HepG2 (cell line): ENCODE data around the gene CLEC20A. TPM values are rescaled to one million over a fixed set of nuclear protein-coding genes. Genes with fewer than 3 reads are reported as not detected.

ENCODE experiments used
- ATAC-seq: fragments of 200-7000 bp; cut with Tn5 transposase; 3 replicates; pipeline ENCODE4 v1.9.1; 2020; ENCODE audit warnings: mild to moderate bottlenecking, moderate library complexity
- BruUV-seq: library from RNA; stranded (reverse); fragments of 400-500 nt; replicated peaks from 2 replicates; lab custom pipeline; 2021; lab: Mats Ljungman, UMichigan
- CTCF ChIA-PET: fragments of 300-600 bp; formaldehyde crosslinking; extraction: SDS; loops from one replicate; lab custom pipeline; 2021; ENCODE audit warnings: low total read pairs, inconsistent platforms, low intra/inter-chr PET ratio; lab: Yijun Ruan, JAX
- POLR2A ChIA-PET: fragments of 350-600 bp; sonication (Branson Sonifier 250); formaldehyde crosslinking; loops from one replicate; lab custom pipeline; 2020; ENCODE audit warnings: antibody characterized with exemption, inconsistent platforms; lab: Yijun Ruan, JAX
- DNase-seq: peaks from one replicate; pipeline ENCODE4 v3.0.0-alpha.2; 2015; ENCODE audit warnings: low spot score
- FAIRE-seq: peaks from 3 replicates; lab custom pipeline; 2011; peaks lifted over from hg19 to GRCh38; lab: Jason Lieb, UNC
- H2AFZ ChIP-seq: one replicate; pipeline ENCODE4 v1.6.1; 2011; ENCODE audit warnings: low read length, inconsistent platforms
- H3K27ac ChIP-seq: fragments of 300-600 bp; 3 replicates; pipeline ENCODE4 v1.8.0; 2011; ENCODE audit warnings: mixed run types, mild to moderate bottlenecking, mixed read lengths, low read length, inconsistent platforms; ENCODE audit not compliant: insufficient read depth; ENCODE audit errors: extremely low read length
- H3K27me3 ChIP-seq, 2 experiments: fragments of 200-600 bp in 1 of 2; 2 replicates in 1 of 2; 3 replicates in 1 of 2; pipeline versions ENCODE4 v1.6.0 to v1.8.0; 2011; ENCODE audit warnings: low read length in 2 of 2, mild to moderate bottlenecking in 2 of 2, moderate library complexity in 2 of 2, inconsistent platforms in 1 of 2; ENCODE audit not compliant: insufficient read depth in 2 of 2, control insufficient read depth in 1 of 2
- H3K36me3 ChIP-seq, 2 experiments: fragments of 200-600 bp in 1 of 2; replicated peaks in 1 of 2; 2 replicates in 1 of 2; 3 replicates in 1 of 2; pipeline versions ENCODE4 v1.5.1 to v1.8.0; 2011; ENCODE audit warnings: low read length in 2 of 2, inconsistent platforms in 1 of 2; ENCODE audit not compliant: insufficient read depth in 2 of 2, control insufficient read depth in 1 of 2
- H3K4me1 ChIP-seq: 2 replicates; pipeline ENCODE4 v1.5.1; 2012; ENCODE audit warnings: low read length, inconsistent platforms; ENCODE audit not compliant: insufficient read depth
- H3K4me2 ChIP-seq: 2 replicates; pipeline ENCODE4 v1.6.0; 2011; ENCODE audit warnings: low read depth, low read length, inconsistent platforms
- H3K4me3 ChIP-seq, 3 experiments: fragments of 200-600 bp in 1 of 3; sonication (generic), shearing (Covaris generic) in 1 of 3; replicated peaks in 1 of 3; 2 replicates each; pipeline ENCODE4 v1.5.1; 2011 to 2016; ENCODE audit warnings: low read length in 3 of 3, inconsistent platforms in 2 of 3, low read depth in 2 of 3, mild to moderate bottlenecking in 2 of 3, control low read depth in 1 of 3, mixed read lengths in 1 of 3; ENCODE audit not compliant: insufficient read depth in 1 of 3
- H3K79me2 ChIP-seq: one replicate; pipeline ENCODE4 v1.6.1; 2011; ENCODE audit warnings: low read length, inconsistent platforms; ENCODE audit not compliant: insufficient read depth
- H3K9ac ChIP-seq: 2 replicates; pipeline ENCODE4 v1.6.0; 2011; ENCODE audit warnings: mild to moderate bottlenecking, low read depth, low read length, inconsistent platforms; ENCODE audit not compliant: insufficient read depth
- H3K9me3 ChIP-seq: 2 replicates; pipeline ENCODE4 v1.5.1; 2012; ENCODE audit warnings: mild to moderate bottlenecking, low read length
- H4K20me1 ChIP-seq: 2 replicates; pipeline ENCODE4 v1.6.0; 2011; ENCODE audit warnings: inconsistent platforms, mild to moderate bottlenecking, low read length, moderate library complexity; ENCODE audit not compliant: insufficient read depth
- CHD2 ChIP-seq: IDR thresholded peaks from 2 replicates; pipeline ENCODE4 v1.6.1; 2011; ENCODE audit warnings: low read depth, low read length, improper control_type of control experiment
- HCFC1 ChIP-seq: fragments of 150-350 bp; IDR thresholded peaks from 2 replicates; pipeline ENCODE4 v1.6.1; 2014; ENCODE audit warnings: low read depth, low read length
- HNRNPL ChIP-seq: fragments of 200-400 bp; formaldehyde crosslinking; IDR thresholded peaks from 2 replicates; pipeline ENCODE4 v1.6.1; 2017; ENCODE audit warnings: mild to moderate bottlenecking, low read depth, low read length
- JUNB ChIP-seq: sonication (generic); formaldehyde crosslinking; IDR thresholded peaks from 2 replicates; pipeline ENCODE4 v1.8.0; 2022; ENCODE audit warnings: missing genetic modification reagents, mild to moderate bottlenecking, borderline replicate concordance
- KLF16 ChIP-seq, 2 experiments: sonication (generic) in 1 of 2; formaldehyde crosslinking in 1 of 2; IDR thresholded peaks; 2 replicates each; pipeline versions ENCODE4 v1.6.1 to v1.8.0; 2016 to 2023; ENCODE audit warnings: missing genetic modification reagents in 2 of 2, missing compliant biosample characterization in 1 of 2
- MAFK ChIP-seq, 2 experiments: IDR thresholded peaks in 1 of 2; conservative IDR thresholded peaks in 1 of 2; 2 replicates each; pipeline ENCODE4 v1.6.1; 2011; ENCODE audit warnings: improper control_type of control experiment in 2 of 2, low read length in 2 of 2
- MED1 ChIP-seq: sonication (generic); formaldehyde crosslinking; IDR thresholded peaks from 2 replicates; pipeline ENCODE4 v1.4.0; 2020; ENCODE audit warnings: missing genetic modification reagents
- RAD51 ChIP-seq: fragments of 450-650 bp; IDR thresholded peaks from 2 replicates; pipeline ENCODE4 v1.6.1; 2016; ENCODE audit warnings: borderline replicate concordance
- TCF7 ChIP-seq: sonication (generic); IDR thresholded peaks from 2 replicates; pipeline ENCODE4 v1.6.1; 2016; ENCODE audit warnings: antibody characterized with exemption, low read depth
- TP53 ChIP-seq: sonication (generic); formaldehyde crosslinking; conservative IDR thresholded peaks from 2 replicates; pipeline ENCODE4 v1.4.0; 2020; ENCODE audit warnings: missing genetic modification reagents
- ZNF256 ChIP-seq: sonication (generic); formaldehyde crosslinking; conservative IDR thresholded peaks from 2 replicates; pipeline ENCODE4 v1.4.0; 2020; ENCODE audit warnings: missing genetic modification reagents
- WGBS: methylation state at CpG from one replicate; pipeline ENCODE4 v1.1.6; 2017; ENCODE audit warnings: low lambda C conversion rate; 5-methylcytosine and 5-hydroxymethylcytosine counted together
- in situ Hi-C: cut with HindIII; loops from 2 replicates; pipeline ENCODE4 v1.10.0; 2017; ENCODE audit warnings: low pct_unique_long_range_greater_than_20kb; ENCODE audit not compliant: extremely low pct_ligation_motif_present
- intact Hi-C: fragments of 100-400 bp; cut with micrococcal nuclease; formaldehyde crosslinking; loops from one replicate; pipeline ENCODE4 v1.10.0; 2022; ENCODE audit not compliant: unreplicated experiment
- polyA plus RNA-seq, 8 experiments: library from polyadenylated mRNA; depleted of rRNA in 3 of 8; stranded (reverse) in 7 of 8; unstranded in 1 of 8; fragments of >200 nt; fragmentation: Illumina TruSeq in 4 of 8; extraction: Trizol in 4 of 8; gene quantifications; 2 replicates each; pipeline versions ENCODE4 v1.2.1 to v1.2.3, GENCODE V29; 2011 to 2016; ENCODE audit warnings: low read depth in 4 of 8, missing spikeins in 1 of 8, mixed read lengths in 1 of 8; ENCODE audit not compliant: insufficient read depth in 1 of 8
- total RNA-seq, 5 experiments: library from RNA; depleted of rRNA; stranded (reverse); fragments of >200 nt; fragmentation: Illumina TruSeq; extraction: Trizol; gene quantifications; 2 replicates each; pipeline ENCODE4 v1.2.3, GENCODE V29; 2016; ENCODE audit warnings: low read depth in 1 of 5

The CLEC20A gene
- total and polyA plus RNA-seq, 2 of the 13 experiments (the other 11 are each of a cell fraction or from before 2014, with no cell fraction given): not detected

DNA sequence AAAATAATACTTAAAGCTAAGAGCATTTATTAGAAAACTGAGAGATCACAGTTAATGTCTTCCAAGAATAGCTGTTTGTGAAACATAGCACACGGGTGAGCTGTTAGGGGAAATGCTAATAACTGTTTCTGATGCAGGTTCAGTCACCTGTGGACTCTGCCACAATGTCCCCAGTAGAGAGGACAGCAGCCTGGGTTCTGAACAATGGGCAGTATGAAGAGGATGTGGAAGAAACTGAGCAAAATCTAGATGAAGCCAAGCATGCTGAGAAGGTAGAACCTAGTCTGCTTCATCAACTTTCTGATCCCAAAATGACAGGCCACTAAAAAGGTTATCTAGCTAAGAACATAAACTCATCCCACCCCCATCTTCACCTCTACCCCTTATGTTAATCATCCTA lies 32.6 kb downstream of the CLEC20A start:
- Histone ChIP-seq H2AFZ (no peak overlapping the region), H3K79me2 (no peaks in the 10 kb centered on the region), H3K9me3 (no peaks in the 10 kb centered on the region), H3K27me3 (no peaks in the 10 kb centered on the region), H3K9ac (no peak overlapping the region), H3K4me3 (no peak overlapping the region), H3K36me3 (peaks cover 0 to 7% of the 10 kb centered on the region in 2 experiments; a peak in 1 of 5 replicates), H4K20me1 (no peaks in the 10 kb centered on the region), H3K4me1 (no peaks in the 10 kb centered on the region), H3K4me2 (no peak overlapping the region), H3K27ac (no peak overlapping the region)
- CTCF ChIA-PET: no interaction called here
- DNase-seq (no peak), ATAC-seq (no peak), FAIRE-seq (no peak)
- POLR2A ChIA-PET: no interaction called here
- in situ Hi-C loops (no loop called here), intact Hi-C loops (no loop called here)
- WGBS: 94% methylated on average over 1 of the region's 1 CpG
- TF ChIP-seq TCF7 (no peak), HNRNPL (no peak), HCFC1 (no peak)
- no TSS peak for BruUV-seq

- 89% methylated on average over 4 of the region's 4 CpGs for WGBS
- POLR2A ChIA-PET: no interaction called here
- Histone ChIP-seq H3K27ac (no peak overlapping the region), H3K4me1 (no peaks in the 10 kb centered on the region), H3K36me3 (peaks cover 0 to 3% of the 10 kb centered on the region in 2 experiments; a peak in 1 of 5 replicates), H3K4me3 (no peak overlapping the region), H2AFZ (no peak overlapping the region), H3K27me3 (no peaks in the 10 kb centered on the region), H3K9ac (no peak overlapping the region), H4K20me1 (no peaks in the 10 kb centered on the region), H3K9me3 (no peaks in the 10 kb centered on the region), H3K4me2 (no peak overlapping the region), H3K79me2 (no peaks in the 10 kb centered on the region)
- in situ Hi-C loops: no loop called here
- TF ChIP-seq MAFK (conservative IDR thresholded peaks at IDR 0.05 in 1 of 2, IDR thresholded peaks at IDR 0.05 in 1 of 2; ENCODE audit: low read length in 2 of 2): no peak
- no peak for TF ChIP-seq ZNF256
- TF ChIP-seq TP53 (CRISPR knock-in tag): no peak
- no peak for TF ChIP-seq RAD51
- no peak for TF ChIP-seq MED1 (CRISPR knock-in tag)
- TF ChIP-seq KLF16 (CRISPR knock-in tag; IDR thresholded peaks at IDR 0.05): no peak
- TF ChIP-seq JUNB (CRISPR knock-in tag): no peak
- TF ChIP-seq CHD2: no peak
- no peak for ATAC-seq
- CTCF ChIA-PET: no interaction called here
- DNase-seq: no peak
- intact Hi-C loops: no loop called here
- no peak for FAIRE-seq
- no TSS peak for BruUV-seq
These were observed 35.1 kb downstream of the CLEC20A start for GRCh38 chr1:178461701-178462100.
